ENCODE results near the gene SLC9A9. TPM values are rescaled to one million over a fixed set of nuclear protein-coding genes. Genes with fewer than 3 reads are reported as not detected.

Gene SLC9A9
- total RNA-seq, 1 experiment from 2014 or later: 0.84 TPM

GRCh38 chr3:143562789-143563188 is 285.5 kb downstream of the SLC9A9 start:
- no peak for DNase-seq (ENCODE audit: low read depth)

GRCh38 chr3:143559296-143559695 is 289.0 kb downstream of the SLC9A9 start:
- no peak for DNase-seq (ENCODE audit: low read depth)

GRCh38 chr3:143552851-143553250 is 295.4 kb downstream of the SLC9A9 start:
- peak; percentile 10 for DNase-seq (ENCODE audit: low read depth)

- DNase-seq (ENCODE audit: low read depth): no peak
Measured at GRCh38 chr3:143551761-143552160, 296.5 kb downstream of the SLC9A9 start.

- DNase-seq (ENCODE audit: low read depth): no peak
Measured at GRCh38 chr3:143548861-143549497, 299.3 kb downstream of the SLC9A9 start.

GRCh38 chr3:143548393-143548792 is 299.9 kb downstream of the SLC9A9 start:
- DNase-seq (ENCODE audit: low read depth): no peak

- DNase-seq (ENCODE audit: low read depth): no peak
Measured at GRCh38 chr3:143538577-143538981, 309.7 kb downstream of the SLC9A9 start.

- no peak for DNase-seq (ENCODE audit: low read depth)
Measured at GRCh38 chr3:143538061-143538460, 310.2 kb downstream of the SLC9A9 start.

- DNase-seq (ENCODE audit: low read depth): peak; percentile 70
Measured at GRCh38 chr3:143536817-143537535, 311.3 kb downstream of the SLC9A9 start.

- no peak for DNase-seq (ENCODE audit: low read depth)
Measured at GRCh38 chr3:143535994-143536784, 312.1 kb downstream of the SLC9A9 start.

- no peak for DNase-seq (ENCODE audit: low read depth)
Measured at GRCh38 chr3:143533391-143533790, 314.9 kb downstream of the SLC9A9 start.

GRCh38 chr3:143532091-143532490 is 316.2 kb downstream of the SLC9A9 start:
- no peak for DNase-seq (ENCODE audit: low read depth)

- no peak for DNase-seq (ENCODE audit: low read depth)
Measured at GRCh38 chr3:143531101-143531500, 317.2 kb downstream of the SLC9A9 start.

GRCh38 chr3:143529798-143530197 is 318.5 kb downstream of the SLC9A9 start:
- DNase-seq (ENCODE audit: low read depth): no peak

- no peak for DNase-seq (ENCODE audit: low read depth)
Measured at GRCh38 chr3:143529018-143529478, 319.2 kb downstream of the SLC9A9 start.

GRCh38 chr3:143526011-143526545 is 322.2 kb downstream of the SLC9A9 start:
- peak; percentile 22 for DNase-seq (ENCODE audit: low read depth)

- DNase-seq (ENCODE audit: low read depth): no peak
Measured at GRCh38 chr3:143525408-143525807, 322.9 kb downstream of the SLC9A9 start.

GRCh38 chr3:143521803-143522202 is 326.5 kb downstream of the SLC9A9 start:
- no peak for DNase-seq (ENCODE audit: low read depth)

- DNase-seq (ENCODE audit: low read depth): peak; percentile 6
Measured at GRCh38 chr3:143517131-143517530, 331.1 kb downstream of the SLC9A9 start.

GRCh38 chr3:143514874-143515273 is 333.4 kb downstream of the SLC9A9 start:
- DNase-seq (ENCODE audit: low read depth): no peak

GRCh38 chr3:143514109-143514508 is 334.2 kb downstream of the SLC9A9 start:
- DNase-seq (ENCODE audit: low read depth): no peak

- no peak for DNase-seq (ENCODE audit: low read depth)
Measured at GRCh38 chr3:143511174-143511879, 336.9 kb downstream of the SLC9A9 start.

All from RPMI7951 (cell line).